ENCODE results near the gene UBE2D3. TPM values are rescaled to one million over a fixed set of nuclear protein-coding genes. Genes with fewer than 3 reads are reported as not detected.

UBE2D3 gene
- 100 to 1,000 TPM; 325 to 396 (median 359) TPM for total RNA-seq (2021; fragmentation: NEBNext Ultra II Directional; extraction: Animal tissue kit (Norgen Biotek cat#: 25700))
- long read RNA-seq, transcript UBE2D3-210 (8 exons, 3,990 nt) = major isoform, 178 of 436 reads
- long read RNA-seq, transcript UBE2D3-207 (8 exons, 2,368 nt) = minor isoform, 52 of 436 reads
- long read RNA-seq, transcript UBE2D3-208 (8 exons, 2,227 nt) = minor isoform, 43 of 436 reads
- long read RNA-seq, partial matches to known transcripts = 117 of 436 reads
- long read RNA-seq, other reads (novel, unspliced or antisense) = 34 of 436 reads

DNA sequence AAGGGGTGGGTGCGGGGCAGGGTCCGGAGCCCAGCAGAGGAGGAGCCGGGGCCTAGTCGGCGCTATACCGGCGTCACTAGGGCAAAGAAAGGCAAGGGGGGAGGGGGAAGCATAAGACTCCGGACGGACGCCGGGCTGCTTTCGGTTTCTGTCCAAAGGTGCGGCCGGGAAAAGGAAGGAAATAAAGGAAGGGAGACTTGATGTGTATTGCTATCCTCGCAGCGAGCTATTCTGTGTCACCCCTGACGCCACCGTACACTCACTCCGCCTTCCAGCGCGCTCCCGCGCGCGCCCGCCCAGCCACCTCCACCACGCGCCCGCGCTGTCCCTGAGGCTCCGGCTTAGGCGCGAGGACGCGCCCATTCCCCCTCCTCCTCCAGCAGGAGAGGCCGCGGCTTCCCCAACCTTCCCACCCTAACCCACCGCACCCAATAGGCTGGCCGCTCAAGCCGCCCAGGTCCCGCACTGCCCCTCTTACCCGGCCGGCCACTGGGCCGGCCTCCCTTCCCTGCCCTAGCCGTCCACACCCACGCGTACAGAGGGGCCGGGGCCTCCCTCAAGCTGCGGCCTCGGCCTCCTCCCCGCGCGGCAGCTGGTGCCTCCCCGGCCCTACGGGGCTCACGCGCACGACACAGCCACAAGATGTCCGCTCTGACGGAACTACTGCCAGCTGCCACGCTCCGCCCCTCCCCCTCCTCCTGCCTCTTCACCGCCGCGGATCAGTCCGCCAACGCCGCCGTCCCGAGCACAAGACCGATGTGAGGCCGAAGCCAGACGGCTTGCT, at the start of gene UBE2D3:
TSS of gene UBE2D3 (minus strand) at position 662 of the 784 bp plus-strand sequence. CDS start 1,043 bp downstream, outside the sequence.
- Mint-ChIP-seq H3K4me1 (ENCODE audit: low read depth) (peaks cover 40% of the 10 kb centered on the region), H3K9me3 (no peaks in the 10 kb centered on the region), H3K36me3 (ENCODE audit: low read depth) (peaks cover 14% of the 10 kb centered on the region), H3K4me3 (no peak within 1 kb of the TSS), H3K27me3 (ENCODE audit: insufficient read depth) (no peaks in the 10 kb centered on the region), H3K27ac (no peak within 1 kb of the TSS)
- peak; percentile 97 for DNase-seq
- TF ChIP-seq, protein P1, sequence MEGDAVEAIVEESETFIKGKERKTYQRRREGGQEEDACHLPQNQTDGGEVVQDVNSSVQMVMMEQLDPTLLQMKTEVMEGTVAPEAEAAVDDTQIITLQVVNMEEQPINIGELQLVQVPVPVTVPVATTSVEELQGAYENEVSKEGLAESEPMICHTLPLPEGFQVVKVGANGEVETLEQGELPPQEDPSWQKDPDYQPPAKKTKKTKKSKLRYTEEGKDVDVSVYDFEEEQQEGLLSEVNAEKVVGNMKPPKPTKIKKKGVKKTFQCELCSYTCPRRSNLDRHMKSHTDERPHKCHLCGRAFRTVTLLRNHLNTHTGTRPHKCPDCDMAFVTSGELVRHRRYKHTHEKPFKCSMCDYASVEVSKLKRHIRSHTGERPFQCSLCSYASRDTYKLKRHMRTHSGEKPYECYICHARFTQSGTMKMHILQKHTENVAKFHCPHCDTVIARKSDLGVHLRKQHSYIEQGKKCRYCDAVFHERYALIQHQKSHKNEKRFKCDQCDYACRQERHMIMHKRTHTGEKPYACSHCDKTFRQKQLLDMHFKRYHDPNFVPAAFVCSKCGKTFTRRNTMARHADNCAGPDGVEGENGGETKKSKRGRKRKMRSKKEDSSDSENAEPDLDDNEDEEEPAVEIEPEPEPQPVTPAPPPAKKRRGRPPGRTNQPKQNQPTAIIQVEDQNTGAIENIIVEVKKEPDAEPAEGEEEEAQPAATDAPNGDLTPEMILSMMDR (IDR thresholded peaks at IDR 0.05) = peak; percentile 41; the same call in 1 of the 2 replicates

DNA sequence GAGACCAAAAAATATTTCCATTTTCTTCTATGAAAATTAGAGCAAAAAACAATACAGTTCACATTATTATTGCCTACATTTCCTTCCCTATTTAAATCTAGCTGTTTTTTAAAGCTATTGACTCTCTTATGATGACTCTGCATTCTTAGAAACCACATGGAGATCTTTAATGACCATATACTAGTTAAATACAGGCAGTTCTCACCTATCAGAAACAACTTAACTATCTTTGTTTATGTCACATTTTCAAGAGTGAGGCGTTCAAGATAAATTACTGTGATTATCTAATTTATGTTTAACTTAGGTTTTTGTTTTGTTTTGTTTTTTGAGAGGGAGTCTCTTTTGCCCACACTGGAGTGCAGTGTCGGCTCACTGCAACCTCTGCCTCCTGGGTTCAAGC, 44.4 kb upstream of the UBE2D3 start:
- DNase-seq = no peak
- Mint-ChIP-seq H3K9me3 (peaks cover 5% of the 10 kb centered on the region), H3K4me3 (no peak overlapping the region), H3K36me3 (ENCODE audit: low read depth) (peaks cover 40% of the 10 kb centered on the region), H3K4me1 (ENCODE audit: low read depth) (peaks cover 50% of the 10 kb centered on the region), H3K27me3 (ENCODE audit: insufficient read depth) (no peaks in the 10 kb centered on the region; the same call in 1 of the 2 replicates), H3K27ac (peak overlapping the region; percentile 9; the same call in 1 of the 2 replicates)
- TF ChIP-seq, protein P1 (IDR thresholded peaks at IDR 0.05) = no peak

DNA sequence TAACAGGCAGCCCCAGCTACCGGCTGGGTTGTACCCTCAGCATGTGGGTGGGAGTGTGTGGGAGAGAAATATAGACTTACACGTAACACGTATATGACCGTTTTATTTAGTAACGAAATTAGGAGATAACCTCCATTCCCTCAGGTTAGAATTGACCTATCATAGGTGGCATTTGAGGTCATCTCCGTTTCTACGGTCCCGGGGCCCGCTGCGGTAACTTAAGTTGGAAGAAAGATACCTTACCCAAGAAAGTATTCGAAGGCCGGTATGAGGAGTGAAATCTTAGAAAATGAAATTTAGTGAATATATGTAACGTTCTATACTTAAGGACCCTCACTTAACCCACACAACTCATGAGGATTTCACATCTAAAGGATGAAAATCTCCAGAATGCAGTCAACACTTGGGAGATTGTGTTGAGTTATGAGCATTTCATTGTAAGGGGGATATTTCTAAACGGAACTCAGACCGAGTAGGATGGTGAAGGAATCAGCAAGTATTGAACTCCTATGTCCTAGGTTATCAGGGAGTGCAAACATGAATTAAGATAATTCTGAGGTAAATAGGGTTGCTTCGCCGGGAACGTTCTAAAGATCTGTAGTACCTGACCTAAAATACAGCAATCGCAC, 42.3 kb upstream of the UBE2D3 start:
- DNase-seq = no peak
- peak overlapping the region; percentile 98 for H3K4me3 Mint-ChIP-seq
- TF ChIP-seq, protein P1 (IDR thresholded peaks at IDR 0.05) = no peak
- peaks cover 47% of the 10 kb centered on the region for H3K4me1 Mint-ChIP-seq (ENCODE audit: low read depth)
- H3K9me3 Mint-ChIP-seq = no peaks in the 10 kb centered on the region
- no peaks in the 10 kb centered on the region; the same call in 1 of the 2 replicates for H3K27me3 Mint-ChIP-seq (ENCODE audit: insufficient read depth)
- H3K27ac Mint-ChIP-seq = peak overlapping the region; percentile 97
- peaks cover 19% of the 10 kb centered on the region for H3K36me3 Mint-ChIP-seq (ENCODE audit: low read depth)

DNA sequence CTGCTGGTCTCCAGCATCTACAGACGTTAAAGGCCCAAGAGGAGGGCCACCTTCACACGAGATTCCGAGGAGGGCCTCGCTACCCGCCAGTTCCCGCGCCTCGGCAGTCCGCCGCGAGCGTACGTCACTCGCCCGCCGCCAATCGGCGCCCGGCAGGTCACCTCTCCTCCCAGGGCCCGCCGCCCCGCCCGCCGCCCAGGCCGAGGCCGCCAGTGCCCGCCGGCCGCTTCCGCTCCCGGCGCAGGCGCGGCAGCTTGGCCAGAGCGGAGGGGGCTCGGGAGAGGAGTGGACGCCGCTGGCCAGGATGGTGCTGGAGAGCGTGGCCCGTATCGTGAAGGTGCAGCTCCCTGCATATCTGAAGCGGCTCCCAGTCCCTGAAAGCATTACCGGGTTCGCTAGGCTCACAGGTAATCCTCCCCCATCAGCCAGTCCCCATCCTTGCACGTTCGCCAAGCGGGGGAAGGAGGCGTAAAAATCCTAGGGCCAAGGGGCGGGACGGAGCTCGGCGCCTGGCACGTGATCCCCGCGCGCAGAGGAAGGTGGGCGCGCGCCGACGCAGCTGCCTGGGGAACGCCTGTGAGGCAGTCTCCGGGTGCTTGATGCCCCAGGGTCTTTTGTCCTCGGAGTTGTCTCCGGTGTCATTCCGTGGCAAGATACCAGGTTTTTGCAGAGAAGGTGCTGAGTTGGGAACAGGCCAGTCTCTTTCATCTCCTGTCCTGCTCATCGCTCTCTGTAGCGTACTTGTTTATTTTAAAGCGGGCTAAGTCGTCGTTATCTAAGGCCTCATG, 41.6 kb upstream of the UBE2D3 start, which contains the start of gene CISD2:
TSS of gene CISD2 (plus strand) at position 212 of the 788 bp plus-strand sequence. CDS start at position 305, 93 bp downstream.
- peak; percentile 90 for DNase-seq
- H3K4me1 Mint-ChIP-seq (ENCODE audit: low read depth) = peaks cover 45% of the 10 kb centered on the region
- peak within 1 kb of the TSS; percentile 98 for H3K27ac Mint-ChIP-seq
- H3K9me3 Mint-ChIP-seq = no peaks in the 10 kb centered on the region
- H3K27me3 Mint-ChIP-seq (ENCODE audit: insufficient read depth) = no peaks in the 10 kb centered on the region; the same call in 1 of the 2 replicates
- TF ChIP-seq, protein P1 (IDR thresholded peaks at IDR 0.05) = no peak
- peaks cover 12% of the 10 kb centered on the region for H3K36me3 Mint-ChIP-seq (ENCODE audit: low read depth)
- H3K4me3 Mint-ChIP-seq = peak within 1 kb of the TSS; percentile 98
